Naive thymus-derived CD8-positive, alpha-beta T cell (primary cell): ENCODE measurements around the gene RELN. TPM values are rescaled to one million over a fixed set of nuclear protein-coding genes. Genes with fewer than 3 reads are reported as not detected.

Source experiments
- ATAC-seq, 2 donors: fragments of 150-1000 bp; cut with Tn5 transposase in 1 of 2; sonication (Bioruptor Pico), chemical (Tn5 transposase) in 1 of 2; 1 replicate in 1 of 2; 2 replicates in 1 of 2; pipeline ENCODE4 v1.10.0; 2021; ENCODE audit warnings: mild to moderate bottlenecking in 2 of 2, moderate library complexity in 2 of 2
- POLR2A ChIA-PET: fragments of 350-600 bp; sonication (Branson Sonifier 250); formaldehyde crosslinking; loops from one replicate; lab custom pipeline; 2021; ENCODE audit warnings: antibody characterized with exemption; lab: Charles Lee
- DNase-seq, 10 donors: peaks; one replicate each; pipeline versions ENCODE4 v3.0.0 to v3.0.0-alpha.2; 2020 to 2022
- H3K27ac Mint-ChIP-seq, 10 donors: one replicate each; pipeline ENCODE4 v1.8.0; 2020 to 2022; ENCODE audit warnings: mild to moderate bottlenecking in 10 of 10, mixed read lengths in 10 of 10, moderate library complexity in 4 of 10, inconsistent platforms in 1 of 10
- H3K27me3 Mint-ChIP-seq, 5 donors: one replicate each; pipeline ENCODE4 v1.8.0; 2021 to 2022; ENCODE audit warnings: mixed read lengths in 5 of 5
- H3K36me3 Mint-ChIP-seq, 3 donors: one replicate each; pipeline ENCODE4 v1.8.0; 2020 to 2022; ENCODE audit warnings: mixed read lengths in 3 of 3, mild to moderate bottlenecking in 2 of 3, inconsistent platforms in 1 of 3
- H3K4me1 Mint-ChIP-seq, 4 donors: one replicate each; pipeline ENCODE4 v1.8.0; 2021 to 2022; ENCODE audit warnings: mixed read lengths in 4 of 4
- H3K4me3 Mint-ChIP-seq, 10 donors: one replicate each; pipeline ENCODE4 v1.8.0; 2020 to 2022; ENCODE audit warnings: mild to moderate bottlenecking in 10 of 10, mixed read lengths in 10 of 10, moderate library complexity in 6 of 10, inconsistent platforms in 1 of 10
- H3K9me3 Mint-ChIP-seq, 9 donors: one replicate each; pipeline ENCODE4 v1.8.0; 2020 to 2022; ENCODE audit warnings: mixed read lengths in 9 of 9, mild to moderate bottlenecking in 3 of 9, inconsistent platforms in 1 of 9, moderate library complexity in 1 of 9
- polyA plus RNA-seq, 3 donors: library from polyadenylated mRNA; unstranded; fragments of 300-500 nt; fragmentation: Illumina TruSeq; gene quantifications; one replicate each; pipeline ENCODE4 v1.2.3, GENCODE V29; 2021
- total RNA-seq, 8 experiments: library from RNA in 2 of 8; stranded (reverse) in 2 of 8; gene quantifications; one replicate each; pipeline ENCODE4 v1.2.3 and lab custom pipeline; 2021 to 2026

Gene RELN
- total and polyA plus RNA-seq, 5 experiments from 2014 or later: not detected

GRCh38 chr7:103657474-103657894 is 332.0 kb downstream of the RELN start:
- no peak for DNase-seq
- H3K4me1 Mint-ChIP-seq: no peaks in the 10 kb centered on the region
- H3K36me3 Mint-ChIP-seq: no peaks in the 10 kb centered on the region
- no peak overlapping the region for H3K4me3 Mint-ChIP-seq
- peaks cover 2 to 20% (median 7%) of the 10 kb centered on the region in 5 donors for H3K27me3 Mint-ChIP-seq
- H3K9me3 Mint-ChIP-seq: peaks cover 0 to 2% (median 0%) of the 10 kb centered on the region in 9 donors
- POLR2A ChIA-PET: no interaction called here
- no peak for ATAC-seq
- no peak overlapping the region for H3K27ac Mint-ChIP-seq

DNA sequence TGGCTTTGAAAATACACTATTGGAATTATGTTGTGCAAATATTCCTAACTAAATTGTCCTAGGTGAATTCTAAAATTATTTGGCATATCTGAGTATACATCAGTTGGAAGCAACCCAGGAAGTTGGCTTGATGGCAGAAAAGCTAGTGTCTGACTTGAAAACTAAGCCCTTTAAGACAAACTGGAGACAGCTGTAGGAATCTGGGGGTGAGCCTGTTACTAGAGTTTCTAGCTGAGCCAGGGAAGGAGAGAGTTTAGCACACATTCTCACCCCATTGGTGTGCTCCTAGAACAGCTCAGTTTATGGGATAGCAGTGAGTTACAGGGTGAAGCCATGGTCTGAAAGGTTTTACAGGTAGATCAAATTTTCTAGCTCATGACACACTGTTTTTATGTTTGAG is 333.2 kb downstream of the RELN start:
- Mint-ChIP-seq H3K27ac (no peak overlapping the region), H3K27me3 (peaks cover 2 to 26% (median 7%) of the 10 kb centered on the region in 5 donors), H3K4me1 (no peaks in the 10 kb centered on the region), H3K4me3 (no peak overlapping the region), H3K36me3 (no peaks in the 10 kb centered on the region), H3K9me3 (peaks cover 0 to 2% (median 0%) of the 10 kb centered on the region in 9 donors)
- POLR2A ChIA-PET: no interaction called here
- DNase-seq (no peak), ATAC-seq (no peak)

GRCh38 chr7:103651593-103652377 is 337.7 kb downstream of the RELN start:
- Mint-ChIP-seq H3K27ac (no peak overlapping the region), H3K9me3 (peaks cover 5 to 18% (median 11%) of the 10 kb centered on the region in 9 donors), H3K4me1 (no peaks in the 10 kb centered on the region), H3K27me3 (peaks cover 0 to 9% (median 0%) of the 10 kb centered on the region in 5 donors), H3K4me3 (no peak overlapping the region), H3K36me3 (peaks cover 0 to 13% (median 4%) of the 10 kb centered on the region in 3 donors)
- DNase-seq (no peak), ATAC-seq (no peak)
- POLR2A ChIA-PET: no interaction called here

- peaks cover 16 to 40% (median 33%) of the 10 kb centered on the region in 9 donors for H3K9me3 Mint-ChIP-seq
- H3K27ac Mint-ChIP-seq: no peak overlapping the region
- no peak for DNase-seq
- no peak overlapping the region for H3K4me3 Mint-ChIP-seq
- peaks cover 0 to 21% (median 5%) of the 10 kb centered on the region in 3 donors for H3K36me3 Mint-ChIP-seq
- no peaks in the 10 kb centered on the region for H3K4me1 Mint-ChIP-seq
- no peak for ATAC-seq
- POLR2A ChIA-PET: no interaction called here
- peaks cover 0 to 9% (median 3%) of the 10 kb centered on the region in 5 donors for H3K27me3 Mint-ChIP-seq
Observed at GRCh38 chr7:103649052-103649451, 340.4 kb downstream of the RELN start.

DNA sequence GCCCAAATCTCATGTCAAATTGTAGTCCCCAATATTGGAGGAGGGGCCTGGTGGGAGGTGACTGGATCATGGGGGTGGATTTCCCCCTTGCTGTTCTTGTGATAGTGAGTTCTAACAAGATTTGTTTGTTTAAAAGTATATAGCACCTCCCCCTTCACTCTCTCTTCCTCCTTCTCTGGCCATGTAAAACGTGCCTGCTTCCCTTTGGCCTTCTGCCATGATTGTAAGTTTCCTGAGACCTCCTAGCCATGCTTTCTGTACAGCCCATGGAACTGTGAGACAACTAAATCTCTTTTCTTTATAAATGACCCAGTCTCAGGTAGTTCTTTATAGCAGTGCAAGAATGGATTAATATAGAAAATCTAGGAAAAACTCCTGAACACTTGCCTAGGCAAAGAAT is 341.3 kb downstream of the RELN start:
- H3K27ac Mint-ChIP-seq: no peak overlapping the region
- H3K4me1 Mint-ChIP-seq: no peaks in the 10 kb centered on the region
- H3K4me3 Mint-ChIP-seq: no peak overlapping the region
- peaks cover 16 to 49% (median 33%) of the 10 kb centered on the region in 9 donors for H3K9me3 Mint-ChIP-seq
- ATAC-seq (no peak), DNase-seq (no peak)
- H3K27me3 Mint-ChIP-seq: peaks cover 0 to 9% (median 4%) of the 10 kb centered on the region in 5 donors
- H3K36me3 Mint-ChIP-seq: peaks cover 0 to 21% (median 5%) of the 10 kb centered on the region in 3 donors
- POLR2A ChIA-PET: no interaction called here

DNA sequence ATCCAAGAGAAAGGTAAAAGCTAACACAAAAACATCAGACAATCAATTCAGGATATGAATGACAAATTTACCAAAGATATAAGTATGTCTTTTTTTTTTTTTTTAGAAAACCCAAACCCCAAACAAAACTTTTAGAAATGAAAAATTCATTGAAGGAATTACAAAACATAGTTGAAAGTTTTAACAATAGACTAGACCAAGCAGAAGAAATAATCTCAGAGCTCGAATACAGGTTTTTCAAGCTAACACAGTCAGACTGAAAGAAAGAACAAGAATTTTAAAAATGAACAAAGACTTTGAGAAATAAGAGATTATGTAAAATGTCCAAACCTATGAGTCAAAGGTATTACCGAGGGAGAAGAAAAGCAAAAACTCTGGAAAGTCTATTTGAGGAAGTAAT is 345.1 kb downstream of the RELN start:
- POLR2A ChIA-PET: no interaction called here
- H3K36me3 Mint-ChIP-seq: peaks cover 0 to 21% (median 5%) of the 10 kb centered on the region in 3 donors
- H3K4me3 Mint-ChIP-seq: no peak overlapping the region
- no peak for DNase-seq
- ATAC-seq: no peak
- H3K27ac Mint-ChIP-seq: no peak overlapping the region
- H3K4me1 Mint-ChIP-seq: no peaks in the 10 kb centered on the region
- H3K9me3 Mint-ChIP-seq: peaks cover 16 to 52% (median 33%) of the 10 kb centered on the region in 9 donors
- H3K27me3 Mint-ChIP-seq: peaks cover 0 to 6% (median 3%) of the 10 kb centered on the region in 5 donors

DNA sequence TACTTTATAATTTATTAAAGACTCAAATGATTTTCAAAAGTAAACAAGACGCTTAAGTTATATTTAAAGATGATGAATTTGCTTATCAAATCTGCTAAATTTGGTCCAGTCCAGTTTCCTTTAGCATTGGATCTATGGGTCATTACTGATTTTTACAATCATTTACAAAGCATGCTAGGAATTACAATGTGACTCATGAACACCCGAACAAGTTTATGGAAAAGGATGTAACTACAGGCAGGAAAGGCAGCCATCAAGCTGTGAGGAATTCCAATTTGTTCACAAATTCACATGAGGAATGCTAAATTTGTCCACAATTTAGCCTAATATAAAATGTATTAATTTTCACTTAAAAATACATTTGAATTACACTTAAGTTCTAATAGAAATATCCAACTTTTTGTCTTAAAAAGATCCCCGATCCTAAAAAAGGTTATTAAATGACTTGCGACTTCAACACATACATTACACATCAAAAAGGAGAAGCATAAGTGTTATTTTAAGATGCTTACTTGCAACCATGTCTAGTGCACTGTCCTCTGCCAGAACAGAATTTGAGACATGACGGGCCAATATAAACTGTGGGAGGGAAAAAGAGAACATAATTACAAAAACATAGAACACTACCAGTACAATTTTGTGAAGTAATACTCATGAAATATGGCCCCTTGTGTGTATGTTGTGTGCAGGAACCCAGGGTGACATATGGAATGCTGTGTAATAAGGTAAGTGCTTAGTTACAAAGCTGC is 349.3 kb downstream of the RELN start:
- Mint-ChIP-seq H3K9me3 (peaks cover 0 to 25% (median 8%) of the 10 kb centered on the region in 9 donors), H3K4me1 (no peaks in the 10 kb centered on the region), H3K36me3 (peaks cover 0 to 2% (median 0%) of the 10 kb centered on the region in 3 donors), H3K4me3 (no peak overlapping the region), H3K27me3 (peaks cover 0 to 8% (median 7%) of the 10 kb centered on the region in 5 donors), H3K27ac (no peak overlapping the region)
- DNase-seq (no peak), ATAC-seq (no peak)
- POLR2A ChIA-PET: no interaction called here

DNA sequence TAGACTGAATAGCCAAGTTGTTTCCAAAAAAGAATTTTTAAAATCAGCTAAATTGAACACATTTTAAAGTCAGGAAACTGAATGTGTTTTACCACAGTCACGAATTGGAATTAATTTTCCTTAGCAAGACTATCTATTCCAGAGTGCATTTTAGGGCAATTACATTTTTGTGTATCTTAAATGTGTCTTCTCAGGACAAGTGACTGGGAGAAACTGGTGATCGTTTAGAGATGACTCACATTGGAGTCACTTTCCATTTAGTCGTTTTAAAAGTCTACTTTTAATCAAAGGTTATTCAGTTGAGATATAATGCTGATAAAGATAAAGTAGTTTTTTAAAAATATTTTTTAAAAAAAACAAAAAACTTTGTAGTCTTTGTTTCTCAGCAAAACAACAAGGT is 351.7 kb downstream of the RELN start:
- Mint-ChIP-seq H3K27ac (no peak overlapping the region), H3K4me3 (no peak overlapping the region), H3K27me3 (peaks cover 0 to 8% (median 4%) of the 10 kb centered on the region in 5 donors), H3K4me1 (no peaks in the 10 kb centered on the region), H3K36me3 (no peaks in the 10 kb centered on the region), H3K9me3 (peaks cover 0 to 2% (median 0%) of the 10 kb centered on the region in 9 donors)
- DNase-seq (no peak), ATAC-seq (no peak)
- POLR2A ChIA-PET: no interaction called here

DNA sequence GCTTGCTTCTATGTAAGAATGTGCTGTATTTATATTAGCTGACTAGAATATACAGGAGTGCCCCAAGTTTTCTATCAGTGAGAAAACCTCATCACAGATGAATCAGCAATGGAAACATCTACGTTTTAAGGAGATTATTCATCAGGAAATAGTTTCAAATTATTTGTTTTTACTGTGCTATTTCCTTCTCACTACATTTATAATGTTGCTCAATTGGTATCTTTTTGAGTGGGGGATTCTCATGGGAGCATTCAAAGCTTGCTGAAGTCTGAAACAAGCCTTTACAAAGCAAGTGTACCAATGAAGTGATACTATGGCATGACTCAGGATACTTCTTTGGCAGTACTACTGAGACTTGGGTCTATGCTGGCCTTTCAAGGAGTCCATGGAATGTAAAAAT is 352.4 kb downstream of the RELN start:
- no peaks in the 10 kb centered on the region for H3K36me3 Mint-ChIP-seq
- H3K27me3 Mint-ChIP-seq: peaks cover 0 to 8% (median 4%) of the 10 kb centered on the region in 5 donors
- H3K9me3 Mint-ChIP-seq: peaks cover 0 to 2% (median 0%) of the 10 kb centered on the region in 9 donors
- H3K27ac Mint-ChIP-seq: no peak overlapping the region
- H3K4me1 Mint-ChIP-seq: no peaks in the 10 kb centered on the region
- DNase-seq (no peak), ATAC-seq (no peak)
- no peak overlapping the region for H3K4me3 Mint-ChIP-seq
- POLR2A ChIA-PET: no interaction called here

- Mint-ChIP-seq H3K9me3 (peaks cover 0 to 2% (median 0%) of the 10 kb centered on the region in 9 donors), H3K36me3 (no peaks in the 10 kb centered on the region), H3K27me3 (peaks cover 0 to 8% (median 4%) of the 10 kb centered on the region in 5 donors), H3K4me1 (no peaks in the 10 kb centered on the region), H3K27ac (no peak overlapping the region), H3K4me3 (no peak overlapping the region)
- DNase-seq: no peak
- POLR2A ChIA-PET: no interaction called here
- no peak for ATAC-seq
Observed at GRCh38 chr7:103636153-103636552, 353.3 kb downstream of the RELN start.

DNA sequence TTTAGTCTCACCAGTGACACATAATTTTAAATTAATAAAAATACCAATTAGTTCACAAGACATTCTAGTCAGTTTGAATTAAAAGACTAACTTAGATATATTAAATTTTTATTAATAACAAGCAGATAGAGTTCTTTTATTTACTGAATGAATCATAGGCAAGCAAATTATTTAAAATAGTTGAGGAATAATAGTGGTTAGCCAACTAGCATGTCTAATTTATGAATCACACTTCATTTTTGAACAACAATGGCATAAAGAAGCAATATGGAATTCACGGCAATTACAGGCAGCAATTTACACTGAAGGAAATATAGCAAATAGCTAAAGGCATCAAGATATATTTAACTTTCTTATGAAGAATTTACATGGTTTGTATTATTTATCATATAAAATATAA is 356.5 kb downstream of the RELN start:
- Mint-ChIP-seq H3K4me3 (no peak overlapping the region), H3K36me3 (no peaks in the 10 kb centered on the region), H3K27ac (no peak overlapping the region), H3K4me1 (no peaks in the 10 kb centered on the region), H3K27me3 (peaks cover 0 to 3% (median 1%) of the 10 kb centered on the region in 5 donors), H3K9me3 (no peaks in the 10 kb centered on the region)
- POLR2A ChIA-PET: no interaction called here
- no peak for DNase-seq
- ATAC-seq: no peak

GRCh38 chr7:103632005-103632639 is 357.3 kb downstream of the RELN start:
- H3K4me1 Mint-ChIP-seq: no peaks in the 10 kb centered on the region
- peaks cover 0 to 2% (median 0%) of the 10 kb centered on the region in 5 donors for H3K27me3 Mint-ChIP-seq
- DNase-seq (no peak), ATAC-seq (no peak)
- POLR2A ChIA-PET: no interaction called here
- no peak overlapping the region for H3K27ac Mint-ChIP-seq
- H3K9me3 Mint-ChIP-seq: no peaks in the 10 kb centered on the region
- no peaks in the 10 kb centered on the region for H3K36me3 Mint-ChIP-seq
- no peak overlapping the region for H3K4me3 Mint-ChIP-seq
